Right cardiac atrium (tissue), 5 donors: ENCODE measurements around the gene ADAP1. TPM values are rescaled to one million over a fixed set of nuclear protein-coding genes. Genes with fewer than 3 reads are reported as not detected.
"Not testable (repeated sequence)": the region's sequence is repeated elsewhere in the genome, so short reads cannot be mapped to it uniquely, and the experiment has no call there.

Source experiments
- ATAC-seq, 2 donors: fragments of 200-7000 bp; cut with Tn5 transposase; one replicate each; pipeline versions ENCODE4 v1.8.0 to v1.9.1; 2020; ENCODE audit warnings: moderate library complexity in 2 of 2, mild to moderate bottlenecking in 1 of 2
- DNase-seq, 3 donors: peaks; one replicate each; pipeline ENCODE4 v3.0.0-alpha.2; 2020
- H3K27ac ChIP-seq: one replicate; pipeline ENCODE4 v1.5.1; 2013; ENCODE audit warnings: mild to moderate bottlenecking, low read length, control low read depth, moderate library complexity
- H3K27me3 ChIP-seq: one replicate; pipeline ENCODE4 v1.6.1; 2013; ENCODE audit not compliant: control insufficient read depth, insufficient read depth
- H3K4me1 ChIP-seq: one replicate; pipeline ENCODE4 v1.6.1; 2013; ENCODE audit warnings: low read length; ENCODE audit not compliant: control insufficient read depth, insufficient read depth
- H3K4me3 ChIP-seq: one replicate; pipeline ENCODE4 v1.5.1; 2013; ENCODE audit warnings: low read length, control low read depth
- H3K9me3 ChIP-seq: one replicate; pipeline ENCODE4 v1.6.1; 2013; ENCODE audit warnings: low read length; ENCODE audit not compliant: control insufficient read depth
- whole genome bisulfite sequencing: extraction: QIAGEN DNeasy Blood & Tissue Kit; methylation state at CpG from one replicate; pipeline ENCODE4 v1.1.7; 2013; 5-methylcytosine and 5-hydroxymethylcytosine counted together
- intact Hi-C, 4 donors: fragments of 100-400 bp; cut with DNase I; formaldehyde crosslinking; loops; one replicate each; pipeline versions ENCODE4 v1.11.0 to v1.14.0; 2022 to 2023
- polyA plus RNA-seq: library from polyadenylated mRNA; stranded (reverse); fragments of 200-250 nt; gene quantifications from one replicate; pipeline ENCODE4 v1.2.3, GENCODE V29; 2013
- total RNA-seq, 4 donors: library from RNA; stranded (reverse); fragmentation: NEBNext Ultra II Directional; extraction: Animal tissue kit (Norgen Biotek cat#: 25700); gene quantifications; one replicate each; pipeline ENCODE4 v1.2.1, GENCODE V29; 2021
- donor health status: healthy with polysubstance abuse.
- donor health status: DM: no; HTN: yes; CAD: no.
- donor health status: DM: no; HTN: no; CAD: no.
- donor health status: DM: no; HTN: yes; CAD: no; lungs with severe emphysema.
- donor health status: DM: yes; HTN: yes; CAD: no.

The ADAP1 gene
- total and polyA plus RNA-seq, 5 donors: 4.8 to 8.4 (median 6.5) TPM

GRCh38 chr7:952548-953441 is 1.7 kb downstream of the ADAP1 start:
- WGBS: 68% methylated on average over 20 of the region's 20 CpGs
- H3K4me3 ChIP-seq: no peak overlapping the region
- intact Hi-C loops: no loop called here
- H3K27ac ChIP-seq: no peak overlapping the region
- DNase-seq (peak in 2 of 3 donors; percentile 45 to 60), ATAC-seq (no peak)
- H3K9me3 ChIP-seq: no peaks in the 10 kb centered on the region
- H3K4me1 ChIP-seq: no peaks in the 10 kb centered on the region
- H3K27me3 ChIP-seq: no peaks in the 10 kb centered on the region

DNA sequence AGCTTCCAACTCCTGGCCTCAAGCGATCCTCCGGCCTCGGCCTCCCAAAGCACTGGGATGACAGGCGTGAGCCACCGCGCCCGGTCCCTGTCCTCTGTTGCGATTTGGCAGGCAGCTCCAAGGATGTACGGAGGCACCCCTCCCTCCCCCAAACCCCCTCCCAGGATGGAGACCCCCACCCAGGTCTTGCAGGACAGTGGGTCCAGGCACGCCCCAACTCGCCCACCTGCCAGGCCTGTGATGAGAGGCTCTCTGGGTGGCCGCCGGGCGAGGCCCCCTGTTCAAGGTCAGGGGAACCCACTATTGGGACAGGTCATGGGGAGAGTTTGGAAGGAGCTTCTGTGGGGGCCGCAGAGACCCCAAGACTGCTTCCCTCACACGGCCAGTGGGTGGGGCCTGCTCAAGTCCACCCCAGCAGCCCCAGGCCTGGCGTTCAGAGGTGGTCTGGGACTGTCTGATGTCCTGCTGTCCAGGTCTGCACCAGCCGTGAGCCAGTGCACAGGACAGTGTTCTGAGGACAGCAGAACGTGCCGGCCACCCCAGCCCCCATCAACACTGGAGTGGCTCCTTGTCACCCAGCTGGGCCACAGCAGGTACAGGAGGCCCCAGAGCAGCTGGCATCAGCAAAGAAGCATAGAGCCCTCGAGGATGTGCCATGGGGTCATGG is 2.5 kb downstream of the ADAP1 start:
- peak in 2 of 3 donors; percentile 39 to 57 for DNase-seq

DNA sequence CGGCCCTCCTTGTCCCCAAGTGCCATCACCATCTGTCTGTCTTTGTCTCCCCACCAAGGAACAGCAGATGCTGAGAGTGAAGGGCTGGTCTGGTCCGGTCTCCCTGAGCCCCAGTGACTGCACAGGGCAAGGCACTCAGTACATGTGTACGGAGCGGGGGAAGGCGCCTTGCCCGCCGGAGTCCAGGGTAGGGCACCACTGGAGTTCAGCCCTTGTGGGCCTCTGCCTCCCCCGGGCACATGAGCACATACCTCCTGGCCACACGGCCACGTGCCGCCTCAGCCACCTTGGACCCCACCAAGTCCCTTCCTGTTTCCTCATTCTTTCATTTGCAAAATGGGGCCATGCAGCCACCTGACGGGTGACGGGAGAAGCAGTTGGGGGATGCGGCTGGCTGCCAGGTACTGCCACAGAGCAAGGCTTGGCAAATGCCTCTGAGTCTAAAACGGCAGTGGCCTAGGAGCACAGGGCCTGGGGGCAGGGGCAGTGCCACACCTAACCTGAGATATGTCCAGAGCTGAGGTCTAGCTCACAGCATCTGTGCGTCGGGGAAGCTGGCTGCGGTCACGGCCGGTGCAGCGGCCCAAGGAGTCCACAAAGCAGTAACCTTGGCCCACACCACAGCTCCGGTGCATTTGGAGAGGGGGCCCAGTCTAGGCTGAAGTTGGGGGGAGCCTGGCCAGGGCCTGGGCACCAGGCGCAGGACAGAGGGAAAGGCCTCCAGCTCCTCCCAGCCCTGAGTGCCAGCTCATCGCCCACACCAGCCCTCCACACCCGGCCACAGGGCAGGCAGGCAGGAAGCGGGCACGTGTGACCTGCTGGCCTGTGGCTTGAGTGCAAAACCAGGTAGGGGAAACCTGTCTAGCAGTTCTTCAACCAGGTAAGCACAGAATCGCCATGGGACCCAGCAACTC is 5.2 kb downstream of the ADAP1 start:
- Histone ChIP-seq H3K9me3 (no peaks in the 10 kb centered on the region), H3K4me3 (no peak overlapping the region), H3K27ac (no peak overlapping the region), H3K4me1 (no peaks in the 10 kb centered on the region), H3K27me3 (no peaks in the 10 kb centered on the region)
- ATAC-seq (no peak), DNase-seq (peak in 2 of 3 donors; percentile 20 to 34)
- WGBS: 90% methylated on average over 27 of the region's 28 CpGs
- intact Hi-C loops: no loop called here

More for the DNA sequence above, 2.5 kb downstream of the ADAP1 start:
- no peak for ATAC-seq
- no peaks in the 10 kb centered on the region for H3K4me1 ChIP-seq
- intact Hi-C loops: no loop called here
- 94% methylated on average over 21 of the region's 21 CpGs for WGBS
- no peak overlapping the region for H3K4me3 ChIP-seq
- H3K27ac ChIP-seq: no peak overlapping the region
- no peaks in the 10 kb centered on the region for H3K27me3 ChIP-seq
- H3K9me3 ChIP-seq: no peaks in the 10 kb centered on the region

GRCh38 chr7:947391-948210 is 6.9 kb downstream of the ADAP1 start:
- ATAC-seq: no peak

DNA sequence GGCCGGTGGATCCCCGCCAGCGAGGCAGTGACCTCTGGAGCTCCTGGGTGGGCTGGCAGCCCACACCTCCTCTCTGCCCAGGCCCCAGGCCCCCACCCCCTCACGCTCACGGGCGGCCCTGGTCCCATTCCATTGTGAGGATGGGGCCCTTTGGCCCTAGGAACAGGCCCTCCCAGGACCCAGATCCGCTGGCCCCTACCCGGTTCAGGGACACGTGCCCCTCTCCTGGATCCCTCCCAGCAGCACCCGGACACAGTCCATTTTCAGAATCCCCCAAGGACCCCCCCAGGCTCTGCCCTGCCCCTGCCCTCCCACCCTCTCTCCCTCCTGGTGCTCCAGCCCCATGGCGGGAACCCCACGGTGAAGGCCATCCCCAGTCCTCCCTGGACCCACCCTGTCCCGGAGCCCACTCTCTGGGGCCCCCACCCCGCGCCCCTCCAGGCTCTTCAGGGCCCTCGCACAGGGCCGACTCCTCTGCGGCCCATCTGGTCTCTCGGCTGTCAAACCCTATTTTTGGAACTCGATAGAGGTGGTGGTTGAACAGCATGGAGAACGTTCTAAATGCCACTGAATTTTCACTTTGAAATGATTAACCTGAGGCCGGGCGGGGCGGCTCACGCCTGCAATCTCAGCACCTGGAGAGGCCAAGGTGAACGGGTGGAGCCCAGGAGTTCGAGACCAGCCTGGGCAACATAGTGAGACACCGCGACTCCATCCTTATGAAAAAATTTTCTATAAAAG is 8.1 kb downstream of the ADAP1 start:
- Histone ChIP-seq H3K27ac (no peak overlapping the region), H3K4me3 (no peak overlapping the region), H3K4me1 (no peaks in the 10 kb centered on the region), H3K9me3 (no peaks in the 10 kb centered on the region), H3K27me3 (no peaks in the 10 kb centered on the region)
- intact Hi-C loops: no loop called here
- DNase-seq (peak; percentile 7 to 34 (median 25)), ATAC-seq (peak in 1 of 2 donors; percentile 38)
- WGBS: 81% methylated on average over 29 of the region's 29 CpGs

More at GRCh38 chr7:947391-948210, 6.9 kb downstream of the ADAP1 start:
- Histone ChIP-seq H3K27me3 (no peaks in the 10 kb centered on the region), H3K4me3 (no peak overlapping the region), H3K27ac (no peak overlapping the region), H3K9me3 (no peaks in the 10 kb centered on the region), H3K4me1 (no peaks in the 10 kb centered on the region)
- 91% methylated on average over 37 of the region's 37 CpGs for WGBS
- intact Hi-C loops: no loop called here
- peak; percentile 7 to 46 (median 41) for DNase-seq

DNA sequence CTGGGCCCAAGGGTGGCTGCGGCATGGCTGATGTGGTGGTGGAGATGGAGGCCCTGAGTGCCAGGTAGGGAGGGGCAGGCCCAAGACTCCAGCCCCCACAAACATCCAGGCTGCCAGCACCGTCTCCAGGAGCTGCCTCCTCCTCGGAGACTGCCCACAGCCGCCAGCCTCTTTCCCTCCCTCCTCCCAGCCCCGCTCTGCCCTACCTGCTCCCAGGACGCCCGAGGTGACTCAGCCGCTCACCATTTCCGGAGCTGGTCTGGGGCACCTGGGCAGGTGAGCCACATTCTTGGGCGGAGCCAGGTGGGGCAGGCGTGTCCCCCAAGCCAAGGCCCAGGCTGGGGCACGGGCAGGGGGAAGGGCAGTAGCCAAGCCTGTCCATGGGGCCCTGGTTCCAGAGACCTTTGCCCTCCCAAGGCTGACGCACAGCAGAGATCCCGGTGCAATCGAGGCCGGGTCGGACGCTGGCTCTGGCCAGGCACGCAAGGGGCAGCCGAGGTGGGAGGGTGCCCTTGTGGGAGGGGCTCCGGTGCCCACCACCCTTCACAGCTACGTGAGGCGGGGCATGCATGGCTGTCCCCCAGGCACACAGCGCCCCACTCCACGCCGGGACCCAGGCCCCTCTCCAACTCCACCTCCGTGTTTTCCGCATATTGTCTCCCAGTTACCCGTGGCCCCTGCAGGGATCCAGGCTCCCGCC is 8.8 kb downstream of the ADAP1 start:
- Histone ChIP-seq H3K4me3 (no peak overlapping the region), H3K27ac (no peak overlapping the region), H3K9me3 (no peaks in the 10 kb centered on the region), H3K4me1 (no peaks in the 10 kb centered on the region), H3K27me3 (no peaks in the 10 kb centered on the region)
- peak; percentile 10 to 53 (median 45) for DNase-seq
- WGBS: 77% methylated on average over 30 of the region's 30 CpGs
- ATAC-seq: peak; percentile 31 to 68
- intact Hi-C loops: no loop called here

DNA sequence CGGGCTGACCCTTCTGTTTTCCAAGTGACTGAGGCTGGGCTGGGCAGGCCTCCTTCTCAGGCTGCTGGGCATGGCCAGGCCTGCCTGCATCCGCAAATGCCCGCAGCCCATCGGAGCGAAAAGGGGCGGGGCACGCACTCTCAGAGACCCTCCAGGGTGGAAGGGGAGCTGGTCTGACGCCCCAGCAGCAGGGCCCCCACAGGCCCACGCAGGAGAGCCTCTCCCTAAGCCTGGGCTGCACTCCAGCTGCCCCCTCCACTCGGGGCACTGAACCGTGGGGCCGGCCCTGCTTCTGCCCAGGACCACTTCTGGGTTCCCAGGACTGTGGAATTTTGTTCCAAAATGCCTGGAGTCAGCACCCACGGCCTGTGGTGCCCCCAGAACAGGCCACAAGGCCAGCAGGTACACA is 9.3 kb downstream of the ADAP1 start:
- ATAC-seq: no peak
- H3K4me3 ChIP-seq: no peak overlapping the region
- H3K9me3 ChIP-seq: no peaks in the 10 kb centered on the region
- intact Hi-C loops: no loop called here
- H3K4me1 ChIP-seq: no peaks in the 10 kb centered on the region
- peak; percentile 10 to 51 (median 29) for DNase-seq
- no peak overlapping the region for H3K27ac ChIP-seq
- WGBS: 81% methylated on average over 13 of the region's 13 CpGs
- no peaks in the 10 kb centered on the region for H3K27me3 ChIP-seq

DNA sequence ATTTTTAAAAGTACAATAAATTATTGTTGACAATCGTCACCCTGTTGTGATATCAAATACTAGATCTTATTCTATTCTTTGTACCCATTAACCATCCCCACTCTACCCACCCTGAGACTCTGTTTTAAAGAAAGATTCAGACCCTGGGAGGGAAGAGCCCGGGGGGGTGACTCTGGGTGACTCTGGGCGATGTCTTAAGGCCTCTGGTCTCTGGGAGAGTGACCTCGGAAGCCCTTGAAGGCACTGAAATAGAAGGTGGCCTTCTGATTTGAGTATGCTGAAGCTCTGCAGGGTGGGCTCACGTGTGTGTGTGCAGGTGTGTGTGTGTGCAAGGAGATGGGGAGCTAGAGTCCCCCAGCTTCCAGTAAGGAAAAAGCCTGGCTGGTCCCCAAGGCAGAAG is 9.7 kb downstream of the ADAP1 start:
- H3K4me1 ChIP-seq: no peaks in the 10 kb centered on the region
- no peak overlapping the region for H3K27ac ChIP-seq
- no peak overlapping the region for H3K4me3 ChIP-seq
- DNase-seq: no peak
- WGBS: 89% methylated on average over 5 of the region's 5 CpGs
- no peak for ATAC-seq
- H3K9me3 ChIP-seq: no peaks in the 10 kb centered on the region
- H3K27me3 ChIP-seq: no peaks in the 10 kb centered on the region
- intact Hi-C loops: no loop called here

DNA sequence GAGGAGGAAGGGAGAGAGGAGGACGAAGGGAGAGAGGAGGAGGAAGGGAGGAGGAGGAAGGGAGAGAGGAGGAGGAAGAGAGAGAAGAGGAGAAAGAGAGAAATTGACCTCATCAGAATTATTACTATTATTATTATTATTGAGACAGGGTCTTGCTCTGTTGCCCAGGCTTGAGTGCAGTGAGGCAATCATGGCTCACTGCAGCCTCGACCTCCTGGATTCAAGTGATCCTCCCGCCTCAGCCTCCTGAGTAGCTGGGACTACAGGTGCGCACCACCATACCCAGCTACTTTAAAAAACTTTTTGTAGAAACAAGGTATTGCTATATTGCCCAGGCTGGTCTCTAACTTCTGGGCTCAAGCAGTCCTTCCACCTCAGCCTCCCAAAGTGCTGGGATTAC is 10.7 kb downstream of the ADAP1 start:
- 81% methylated on average over 4 of the region's 4 CpGs for WGBS
- ATAC-seq, H3K27me3 ChIP-seq, DNase-seq, H3K27ac ChIP-seq, intact Hi-C loops, H3K4me3 ChIP-seq, H3K4me1 ChIP-seq, H3K9me3 ChIP-seq: not testable (repeated sequence)
